HCT116 (cell line): ENCODE results near the gene OPHN1. TPM values are rescaled to one million over a fixed set of nuclear protein-coding genes. Genes with fewer than 3 reads are reported as not detected.

ENCODE experiments used
- ATAC-seq: fragments of 200-7000 bp; cut with Tn5 transposase; 2 replicates; pipeline ENCODE4 v1.9.1; 2020; ENCODE audit warnings: mild to moderate bottlenecking, moderate library complexity
- BruUV-seq: library from RNA; stranded (reverse); fragments of 400-500 nt; replicated peaks from 2 replicates; lab custom pipeline; 2021; lab: Mats Ljungman, UMichigan
- CTCF ChIA-PET: fragments of 300-600 bp; sonication (Branson Sonifier 250); formaldehyde crosslinking; loops from one replicate; lab custom pipeline; 2021; ENCODE audit warnings: antibody characterized with exemption; lab: Charles Lee
- POLR2A ChIA-PET: fragments of 300-600, 350-600 bp; sonication (Branson Sonifier 250); formaldehyde crosslinking; loops from one replicate; lab custom pipeline; 2021; ENCODE audit warnings: antibody characterized with exemption; lab: Charles Lee
- RAD21 ChIA-PET, 2 experiments: fragments of 300-600 bp; sonication (Branson Sonifier 250); formaldehyde crosslinking; loops; one replicate each; lab custom pipeline; 2023; ENCODE audit warnings: low total read pairs in 2 of 2; ENCODE audit not compliant: uncharacterized antibody in 2 of 2, unreplicated experiment in 2 of 2, low non-redundant PET in 1 of 2; lab: Charles Lee
- DNase-seq: peaks from one replicate; pipeline ENCODE4 v3.0.0-alpha.2; 2010; ENCODE audit warnings: low read depth, low spot score
- H2AFZ ChIP-seq: fragments of 200-600 bp; shearing (Covaris generic), sonication (generic); 2 replicates; pipeline ENCODE4 v1.6.1; 2017; ENCODE audit warnings: low read depth, mixed run types, mixed read lengths, antibody characterized with exemption, low read length; ENCODE audit not compliant: poor library complexity, severe bottlenecking
- H3K27ac ChIP-seq: 2 replicates; pipeline ENCODE4 v1.5.1; 2012; ENCODE audit warnings: low read depth, low read length
- H3K27me3 ChIP-seq: fragments of 200-600 bp; sonication (generic); 2 replicates; pipeline ENCODE4 v1.6.1; 2016; ENCODE audit warnings: mixed run types, low read length, mixed read lengths; ENCODE audit not compliant: insufficient read depth
- H3K36me3 ChIP-seq, 2 experiments: fragments of 200-500 bp in 1 of 2; fragments of 200-600 bp in 1 of 2; sonication (Bioruptor generic) in 1 of 2; sonication (generic) in 1 of 2; 2 replicates each; pipeline versions ENCODE4 v1.5.1 to v1.6.1; 2014 to 2016; ENCODE audit warnings: low read length in 2 of 2, inconsistent platforms in 1 of 2, mixed read lengths in 1 of 2, mixed run types in 1 of 2; ENCODE audit not compliant: insufficient read depth in 2 of 2, control insufficient read depth in 1 of 2
- H3K4me1 ChIP-seq, 2 experiments: fragments of 200-600 bp in 1 of 2; sonication (generic) in 1 of 2; 2 replicates each; pipeline versions ENCODE4 v1.5.1 to v1.6.1; 2012 to 2017; ENCODE audit warnings: low read length in 2 of 2, inconsistent platforms in 1 of 2, mild to moderate bottlenecking in 1 of 2, mixed read lengths in 1 of 2, mixed run types in 1 of 2, moderate library complexity in 1 of 2; ENCODE audit not compliant: insufficient read depth in 2 of 2, control insufficient read depth in 1 of 2
- H3K4me2 ChIP-seq: fragments of 200-600 bp; sonication (generic); 2 replicates; pipeline ENCODE4 v1.6.1; 2017; ENCODE audit warnings: mixed run types, low read length, mixed read lengths
- H3K4me3 ChIP-seq, 2 experiments: fragments of 200-600 bp in 1 of 2; sonication (generic) in 1 of 2; replicated peaks in 1 of 2; 2 replicates each; pipeline ENCODE4 v1.5.1; 2011 to 2016; ENCODE audit warnings: low read length in 2 of 2, control low read depth in 1 of 2, low read depth in 1 of 2, mild to moderate bottlenecking in 1 of 2, mixed read lengths in 1 of 2, mixed run types in 1 of 2
- H3K79me2 ChIP-seq: fragments of 200-600 bp; sonication (generic); 2 replicates; pipeline ENCODE4 v1.6.1; 2017; ENCODE audit warnings: mild to moderate bottlenecking, mixed run types, low read length, moderate library complexity, mixed read lengths; ENCODE audit not compliant: insufficient read depth
- H3K9ac ChIP-seq: fragments of 200-600 bp; sonication (generic); 2 replicates; pipeline ENCODE4 v1.6.1; 2016; ENCODE audit warnings: low read length, mixed read lengths
- H3K9me2 ChIP-seq: fragments of 200-600 bp; sonication (generic), shearing (Covaris generic); 2 replicates; pipeline ENCODE4 v1.6.1; 2017; ENCODE audit warnings: mixed run types, mild to moderate bottlenecking, moderate library complexity; ENCODE audit not compliant: insufficient read depth
- H3K9me3 ChIP-seq, 2 experiments: fragments of 200-500 bp in 1 of 2; fragments of 200-600 bp in 1 of 2; sonication (Bioruptor generic) in 1 of 2; sonication (generic) in 1 of 2; 2 replicates each; pipeline ENCODE4 v1.6.1; 2014 to 2017; ENCODE audit warnings: low read length in 2 of 2, mixed read lengths in 2 of 2, inconsistent platforms in 1 of 2, low read depth in 1 of 2, mild to moderate bottlenecking in 1 of 2, mixed run types in 1 of 2, moderate library complexity in 1 of 2; ENCODE audit not compliant: control insufficient read depth in 1 of 2, insufficient read depth in 1 of 2
- H4K20me1 ChIP-seq: fragments of 200-600 bp; sonication (generic), shearing (Covaris generic); 2 replicates; pipeline ENCODE4 v1.6.1; 2017; ENCODE audit warnings: mixed run types, mild to moderate bottlenecking, moderate library complexity; ENCODE audit not compliant: insufficient read depth
- EGR1 ChIP-seq: IDR thresholded peaks from 2 replicates; pipeline ENCODE4 v1.6.1; 2012; ENCODE audit warnings: low read depth
- EZH2 ChIP-seq: fragments of 200-600 bp; sonication (generic); IDR thresholded peaks from 2 replicates; pipeline ENCODE4 v1.6.1; 2017; ENCODE audit warnings: antibody characterized with exemption, mixed run types
- JUND ChIP-seq: IDR thresholded peaks from 2 replicates; pipeline ENCODE4 v1.6.1; 2012
- MAX ChIP-seq: IDR thresholded peaks from 2 replicates; pipeline ENCODE4 v1.6.1; 2012
- POLR2A ChIP-seq: IDR thresholded peaks from 2 replicates; pipeline ENCODE4 v1.7.0; 2011; ENCODE audit warnings: borderline replicate concordance; ENCODE audit not compliant: insufficient read depth, insufficient read length; ENCODE audit errors: extremely low read depth
- POLR2AphosphoS5 ChIP-seq: IDR thresholded peaks from 2 replicates; pipeline ENCODE4 v1.6.1; 2011; ENCODE audit warnings: mild to moderate bottlenecking, low read depth, low read length, moderate library complexity
- REST ChIP-seq: IDR thresholded peaks from 2 replicates; pipeline ENCODE4 v1.6.1; 2012; ENCODE audit warnings: low read depth
- SRF ChIP-seq: IDR thresholded peaks from 2 replicates; pipeline ENCODE4 v1.6.1; 2012; ENCODE audit warnings: low read depth
- TCF7L2 ChIP-seq: IDR thresholded peaks from 2 replicates; pipeline ENCODE4 v1.7.0; 2011; ENCODE audit warnings: borderline replicate concordance, inconsistent platforms; ENCODE audit not compliant: insufficient read depth, insufficient read length; ENCODE audit errors: extremely low read depth
- YY1 ChIP-seq: IDR thresholded peaks from 2 replicates; pipeline ENCODE4 v1.6.1; 2011; ENCODE audit warnings: low read length, low read depth, moderate library complexity, mild to moderate bottlenecking; ENCODE audit not compliant: insufficient replicate concordance; ENCODE audit errors: extremely low read depth
- intact Hi-C: fragments of 100-400 bp; cut with micrococcal nuclease; formaldehyde crosslinking; loops from 2 replicates; pipeline ENCODE4 v1.10.0; 2022
- total RNA-seq: library from RNA; stranded (reverse); gene quantifications from one replicate; pipeline ENCODE4 v1.2.1, GENCODE V29; 2021; ENCODE audit not compliant: unreplicated experiment
- TF ChIP-seq, protein P1 (sequence below), 3 experiments: fragments of 200-600 bp in 1 of 3; sonication (generic) in 1 of 3; IDR thresholded peaks in 2 of 3; conservative IDR thresholded peaks in 1 of 3; 2 replicates each; pipeline ENCODE4 v1.5.1; 2012 to 2017; ENCODE audit warnings: low read depth in 2 of 3, low read length in 2 of 3, antibody characterized with exemption in 1 of 3, borderline replicate concordance in 1 of 3, control low read depth in 1 of 3, mild to moderate bottlenecking in 1 of 3, mixed read lengths in 1 of 3, mixed run types in 1 of 3, moderate library complexity in 1 of 3; ENCODE audit not compliant: insufficient read depth in 1 of 3

The OPHN1 gene
- total RNA-seq, 1 experiment from 2014 or later: 2.9 TPM

DNA sequence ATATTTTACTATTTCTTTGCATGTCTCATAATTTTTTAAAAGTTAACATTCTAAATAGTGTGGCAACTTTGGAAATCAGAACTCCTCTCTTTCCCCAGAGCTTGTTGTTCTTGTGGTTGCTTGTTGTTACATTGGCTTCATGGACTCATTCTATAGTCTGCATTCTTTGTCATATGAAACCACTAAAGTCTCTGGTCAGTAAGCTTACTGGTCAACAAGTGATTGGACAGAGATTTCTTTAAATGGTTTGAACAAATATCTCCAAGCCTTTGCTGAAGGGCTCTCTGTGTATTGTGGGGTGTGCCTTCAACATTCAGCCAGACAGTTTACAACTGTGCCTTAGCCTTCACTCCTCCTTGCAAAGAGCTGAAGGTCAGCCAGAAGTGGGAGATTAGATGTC, 147.2 kb downstream of the OPHN1 start:
- Histone ChIP-seq H2AFZ (no peak overlapping the region), H3K4me1 (no peaks in the 10 kb centered on the region), H3K27me3 (no peaks in the 10 kb centered on the region), H3K4me3 (no peak overlapping the region), H3K79me2 (no peaks in the 10 kb centered on the region), H3K36me3 (no peaks in the 10 kb centered on the region), H3K9me3 (no peaks in the 10 kb centered on the region), H3K4me2 (no peak overlapping the region), H4K20me1 (no peaks in the 10 kb centered on the region), H3K27ac (no peak overlapping the region), H3K9ac (no peak overlapping the region), H3K9me2 (no peaks in the 10 kb centered on the region)
- ChIA-PET RAD21 (no interaction called here), CTCF (no interaction called here), POLR2A (no interaction called here)
- TF ChIP-seq EZH2 (no peak), POLR2A (no peak), SRF (no peak), YY1 (no peak), JUND (no peak), POLR2AphosphoS5 (no peak), EGR1 (no peak), REST (no peak), MAX (no peak), TCF7L2 (no peak)
- TF ChIP-seq, protein P1, sequence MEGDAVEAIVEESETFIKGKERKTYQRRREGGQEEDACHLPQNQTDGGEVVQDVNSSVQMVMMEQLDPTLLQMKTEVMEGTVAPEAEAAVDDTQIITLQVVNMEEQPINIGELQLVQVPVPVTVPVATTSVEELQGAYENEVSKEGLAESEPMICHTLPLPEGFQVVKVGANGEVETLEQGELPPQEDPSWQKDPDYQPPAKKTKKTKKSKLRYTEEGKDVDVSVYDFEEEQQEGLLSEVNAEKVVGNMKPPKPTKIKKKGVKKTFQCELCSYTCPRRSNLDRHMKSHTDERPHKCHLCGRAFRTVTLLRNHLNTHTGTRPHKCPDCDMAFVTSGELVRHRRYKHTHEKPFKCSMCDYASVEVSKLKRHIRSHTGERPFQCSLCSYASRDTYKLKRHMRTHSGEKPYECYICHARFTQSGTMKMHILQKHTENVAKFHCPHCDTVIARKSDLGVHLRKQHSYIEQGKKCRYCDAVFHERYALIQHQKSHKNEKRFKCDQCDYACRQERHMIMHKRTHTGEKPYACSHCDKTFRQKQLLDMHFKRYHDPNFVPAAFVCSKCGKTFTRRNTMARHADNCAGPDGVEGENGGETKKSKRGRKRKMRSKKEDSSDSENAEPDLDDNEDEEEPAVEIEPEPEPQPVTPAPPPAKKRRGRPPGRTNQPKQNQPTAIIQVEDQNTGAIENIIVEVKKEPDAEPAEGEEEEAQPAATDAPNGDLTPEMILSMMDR (IDR thresholded peaks at IDR 0.05 in 2 of 3, conservative IDR thresholded peaks at IDR 0.05 in 1 of 3; ENCODE audit: borderline replicate concordance in 1 of 3, insufficient read depth in 1 of 3, low read depth in 2 of 3, low read length in 2 of 3): no peak
- ATAC-seq: no peak
- intact Hi-C loops: no loop called here
- DNase-seq: no peak
- no TSS peak for BruUV-seq
